K562 (cell line): ENCODE results near the gene SLC19A2. TPM values are rescaled to one million over a fixed set of nuclear protein-coding genes. Genes with fewer than 3 reads are reported as not detected.

Source experiments
- ATAC-seq: fragments of 200-7000 bp; cut with Tn5 transposase; 3 replicates; pipeline ENCODE4 v1.9.1; 2020; ENCODE audit warnings: moderate library complexity
- BruUV-seq: library from RNA; stranded (reverse); fragments of 400-500 nt; replicated peaks from 2 replicates; lab custom pipeline; 2021; lab: Mats Ljungman, UMichigan
- CTCF ChIA-PET: fragments of 300-600 bp; formaldehyde crosslinking; extraction: SDS; loops from one replicate; lab custom pipeline; 2021; ENCODE audit warnings: low intra/inter-chr PET ratio; lab: Yijun Ruan, JAX
- POLR2A ChIA-PET: fragments of 300-600, 350-650 bp; sonication (Branson Sonifier 250); formaldehyde crosslinking; extraction: SDS; loops from one replicate; lab custom pipeline; 2021; ENCODE audit warnings: antibody characterized with exemption, inconsistent platforms; lab: Yijun Ruan, JAX
- DNase-seq, 4 experiments: peaks; one replicate each; pipeline versions ENCODE4 v3.0.0 to v3.0.0-alpha.2; 2011 to 2018; ENCODE audit warnings: low spot score in 3 of 4, mixed read lengths in 3 of 4; ENCODE audit errors: extremely low read depth in 1 of 4
- FAIRE-seq: peaks from 2 replicates; lab custom pipeline; 2011; peaks lifted over from hg19 to GRCh38; lab: Jason Lieb, UNC
- H2AFZ ChIP-seq: 2 replicates; pipeline ENCODE4 v1.6.0; 2011; ENCODE audit warnings: low read depth, low read length, control low read depth, inconsistent platforms
- H3K27ac ChIP-seq: fragments of 200-600 bp; 3 replicates; pipeline ENCODE4 v1.8.0; 2011; ENCODE audit warnings: low read depth, mild to moderate bottlenecking, control low read depth, inconsistent platforms, low read length, moderate library complexity, mixed read lengths; ENCODE audit errors: extremely low read depth
- H3K27me3 ChIP-seq, 2 experiments: fragments of 300-600 bp in 1 of 2; 2 replicates in 1 of 2; 3 replicates in 1 of 2; pipeline versions ENCODE4 v1.6.0 to v1.8.0; 2011; ENCODE audit warnings: inconsistent platforms in 2 of 2, low read length in 2 of 2, mild to moderate bottlenecking in 1 of 2, mixed read lengths in 1 of 2, moderate library complexity in 1 of 2; ENCODE audit not compliant: control insufficient read depth in 2 of 2, insufficient read depth in 2 of 2
- H3K36me3 ChIP-seq: fragments of 300-600 bp; 3 replicates; pipeline ENCODE4 v1.8.0; 2011; ENCODE audit warnings: mild to moderate bottlenecking, low read length, inconsistent platforms; ENCODE audit not compliant: control insufficient read depth, insufficient read depth
- H3K4me1 ChIP-seq, 2 experiments: fragments of 200-600 bp in 1 of 2; replicated peaks in 1 of 2; 2 replicates in 1 of 2; 3 replicates in 1 of 2; pipeline versions ENCODE4 v1.5.1 to v1.8.0; 2011; ENCODE audit warnings: inconsistent platforms in 2 of 2, low read length in 2 of 2, mild to moderate bottlenecking in 1 of 2, mixed read lengths in 1 of 2, moderate library complexity in 1 of 2; ENCODE audit not compliant: control insufficient read depth in 2 of 2, insufficient read depth in 2 of 2
- H3K4me2 ChIP-seq: 2 replicates; pipeline ENCODE4 v1.6.1; 2011; ENCODE audit warnings: low read length, control low read depth, inconsistent platforms, mixed read lengths; ENCODE audit not compliant: insufficient read depth
- H3K4me3 ChIP-seq: fragments of 200-600 bp; sonication (generic), shearing (Covaris generic); 2 replicates; pipeline ENCODE4 v1.5.1; 2016; ENCODE audit warnings: control low read depth, inconsistent platforms
- H3K79me2 ChIP-seq: fragments of 200-600 bp; 3 replicates; pipeline ENCODE4 v1.8.0; 2011; ENCODE audit warnings: low read length, inconsistent platforms; ENCODE audit not compliant: control insufficient read depth, insufficient read depth
- H3K9ac ChIP-seq, 2 experiments: 2 replicates each; pipeline versions ENCODE4 v1.6.0 to v1.6.1; 2011; ENCODE audit warnings: low read depth in 2 of 2, low read length in 2 of 2, control low read depth in 1 of 2, inconsistent platforms in 1 of 2, mild to moderate bottlenecking in 1 of 2, mixed read lengths in 1 of 2; ENCODE audit not compliant: insufficient read depth in 1 of 2
- H3K9me1 ChIP-seq: one replicate; pipeline ENCODE4 v1.6.0; 2011; ENCODE audit warnings: inconsistent platforms, mild to moderate bottlenecking, low read length, moderate library complexity; ENCODE audit not compliant: control insufficient read depth, insufficient read depth
- H3K9me3 ChIP-seq: replicated peaks from 2 replicates; pipeline ENCODE4 v1.5.1; 2011; ENCODE audit warnings: low read depth, low read length, inconsistent platforms; ENCODE audit not compliant: control insufficient read depth, insufficient read depth
- H4K20me1 ChIP-seq: replicated peaks from 2 replicates; pipeline ENCODE4 v1.6.1; 2011; ENCODE audit warnings: low read length, inconsistent platforms, mixed read lengths; ENCODE audit not compliant: control insufficient read depth, insufficient read depth
- CEBPG ChIP-seq, 3 experiments: fragments of 200-800 bp in 1 of 3; sonication (Bioruptor generic) in 1 of 3; sonication (generic) in 1 of 3; formaldehyde crosslinking in 1 of 3; IDR thresholded peaks in 2 of 3; conservative IDR thresholded peaks in 1 of 3; 2 replicates each; pipeline versions ENCODE4 v1.6.1 to v1.8.0; 2016 to 2022; ENCODE audit warnings: missing compliant biosample characterization in 2 of 3, missing genetic modification characterization in 2 of 3, mild to moderate bottlenecking in 1 of 3, missing genetic modification reagents in 1 of 3
- GABPA ChIP-seq: fragments of 200-800 bp; sonication (Bioruptor generic); conservative IDR thresholded peaks from 2 replicates; pipeline ENCODE4 v1.6.1; 2016; ENCODE audit warnings: low read depth, missing genetic modification characterization, missing compliant biosample characterization
- HMGXB4 ChIP-seq: sonication (generic); formaldehyde crosslinking; IDR thresholded peaks from 2 replicates; pipeline ENCODE4 v1.8.1; 2023; ENCODE audit warnings: mild to moderate bottlenecking, missing genetic modification reagents
- HNRNPK ChIP-seq: fragments of 200-400 bp; formaldehyde crosslinking; IDR thresholded peaks from one replicate; pipeline ENCODE4 v1.6.1; 2018; ENCODE audit warnings: mild to moderate bottlenecking, low read depth, low read length; ENCODE audit not compliant: poor library complexity, severe bottlenecking
- MAFK ChIP-seq: IDR thresholded peaks from 2 replicates; pipeline ENCODE4 v1.6.1; 2011; ENCODE audit warnings: low read length, improper control_type of control experiment
- PHF21A ChIP-seq: fragments of 450-650 bp; IDR thresholded peaks from 2 replicates; pipeline ENCODE4 v1.6.1; 2017; ENCODE audit warnings: low read depth, borderline replicate concordance
- POLR2AphosphoS2 ChIP-seq: IDR thresholded peaks from 2 replicates; pipeline ENCODE4 v1.6.1; 2012; ENCODE audit warnings: low read length, improper control_type of control experiment
- SAFB2 ChIP-seq: fragments of 200-400 bp; formaldehyde crosslinking; IDR thresholded peaks from 2 replicates; pipeline ENCODE4 v1.6.1; 2018; ENCODE audit warnings: borderline replicate concordance, low read length, low read depth, moderate library complexity; ENCODE audit not compliant: severe bottlenecking
- TEAD2 ChIP-seq: fragments of 450-650 bp; IDR thresholded peaks from 2 replicates; pipeline ENCODE4 v1.6.1; 2016; ENCODE audit warnings: missing genetic modification characterization, control low read depth, missing compliant biosample characterization
- WGBS: fragments of 100-300 bp; shearing (Covaris generic); methylation state at CpG from one replicate; pipeline ENCODE4 v1.1.6; 2016; ENCODE audit warnings: low coverage, mixed read lengths; ENCODE audit not compliant: insufficient coverage; ENCODE audit errors: missing lambda C conversion rate; 5-methylcytosine and 5-hydroxymethylcytosine counted together
- in situ Hi-C: fragments of 300-500 bp; cut with MboI; formaldehyde crosslinking; loops from 4 replicates; pipeline ENCODE4 v1.15.0; 2018; ENCODE audit warnings: inconsistent platforms, mixed read lengths
- intact Hi-C: fragments of 100-400 bp; cut with micrococcal nuclease; formaldehyde crosslinking; loops from 2 replicates; pipeline ENCODE4 v1.14.2; 2022
- polyA plus RNA-seq, 8 experiments: library from polyadenylated mRNA; depleted of rRNA in 4 of 8; stranded (reverse) in 5 of 8; unstranded in 3 of 8; fragments of >200 nt; fragmentation: Nextera tagmentation in 2 of 8; fragmentation: Illumina TruSeq in 1 of 8; extraction: Ambion mirVana in 2 of 8; extraction: Trizol in 1 of 8; gene quantifications; 2 replicates each; pipeline versions ENCODE4 v1.2.1 to v1.2.3, GENCODE V29; 2011 to 2014; ENCODE audit warnings: inconsistent platforms in 1 of 8, missing spikeins in 1 of 8
- total RNA-seq, 7 experiments: library from RNA; depleted of rRNA in 6 of 7; stranded (reverse); fragments of >200 nt in 6 of 7; fragmentation: Illumina TruSeq in 2 of 7; extraction: Trizol in 2 of 7; gene quantifications; 2 replicates each; pipeline versions ENCODE4 v1.2.1 to v1.2.3, GENCODE V29; 2011 to 2021; ENCODE audit warnings: low replicate concordance in 1 of 7

Gene SLC19A2
- total and polyA plus RNA-seq, 9 of the 15 experiments (the other 6 are each of a cell fraction or from before 2014, with no cell fraction given): 7.4 to 42.8 (median 19.2) TPM

GRCh38 chr1:169474302-169474995, 11.3 kb downstream of the SLC19A2 start:
- no peak for ATAC-seq
- ChIA-PET CTCF (no interaction called here), POLR2A (interaction anchor here (0.6 to 1.6 kb wide), 4 partner anchors 8 to 348 kb away, joined by 3 to 5 read pairs (median 4); partner anchors contain the start of gene SLC19A2)
- H3K4me2 ChIP-seq: no peak overlapping the region
- WGBS: 89% methylated on average over 1 of the region's 1 CpG
- DNase-seq: no peak
- H4K20me1 ChIP-seq: no peaks in the 10 kb centered on the region
- no peak overlapping the region for H2AFZ ChIP-seq
- peaks cover 42% of the 10 kb centered on the region for H3K36me3 ChIP-seq
- intact Hi-C loops (no loop called here), in situ Hi-C loops (no loop called here)
- peaks cover 21% of the 10 kb centered on the region for H3K79me2 ChIP-seq
- TF ChIP-seq HNRNPK: no peak
- peak; percentile 15; the same call in 1 of the 2 replicates for TF ChIP-seq MAFK
- no peak for FAIRE-seq
- no peaks in the 10 kb centered on the region for H3K9me3 ChIP-seq
- no TSS peak for BruUV-seq
- H3K9me1 ChIP-seq: no peaks in the 10 kb centered on the region
- no peak overlapping the region for H3K9ac ChIP-seq
- no peak overlapping the region for H3K27ac ChIP-seq
- no peak overlapping the region for H3K4me3 ChIP-seq
- no peaks in the 10 kb centered on the region for H3K27me3 ChIP-seq
- peaks cover 0 to 3% of the 10 kb centered on the region in 2 experiments; a peak in 1 of 5 replicates for H3K4me1 ChIP-seq

- TF ChIP-seq GABPA (no peak), POLR2AphosphoS2 (no peak), TEAD2 (tag) (no peak), PHF21A (no peak), HMGXB4 (CRISPR knock-in tag) (no peak), CEBPG (CRISPR knock-in tag; IDR thresholded peaks at IDR 0.05) (no peak), CEBPG (tag; conservative IDR thresholded peaks at IDR 0.05 in 1 of 2, IDR thresholded peaks at IDR 0.05 in 1 of 2) (no peak), SAFB2 (no peak)
- TF ChIP-seq, all 486 proteins: peak for 0
- 83% methylated on average over 4 of the region's 5 CpGs for WGBS
- no peak for FAIRE-seq
- Histone ChIP-seq H3K27ac (no peak overlapping the region), H3K4me2 (no peak overlapping the region), H3K9ac (no peak overlapping the region), H3K9me3 (no peaks in the 10 kb centered on the region), H3K79me2 (peaks cover 10% of the 10 kb centered on the region; the same call in 2 of the 3 replicates), H3K27me3 (no peaks in the 10 kb centered on the region), H3K4me1 (no peaks in the 10 kb centered on the region), H3K9me1 (no peaks in the 10 kb centered on the region), H3K36me3 (peaks cover 52% of the 10 kb centered on the region), H4K20me1 (no peaks in the 10 kb centered on the region), H3K4me3 (no peak overlapping the region), H2AFZ (no peak overlapping the region)
- ChIA-PET CTCF (no interaction called here), POLR2A (interaction anchor here (1.3 to 1.6 kb wide), 3 partner anchors 10 to 13 kb away, joined by 5 to 9 read pairs (median 7); partner anchors contain the start of gene SLC19A2)
- in situ Hi-C loops: no loop called here
- ATAC-seq: no peak
- intact Hi-C loops: no loop called here
- BruUV-seq: no TSS peak
- no peak for DNase-seq
Observed at GRCh38 chr1:169473347-169473746, 12.4 kb downstream of the SLC19A2 start.
